ENCODE measurements around the gene OCRL.

Gene OCRL

DNA sequence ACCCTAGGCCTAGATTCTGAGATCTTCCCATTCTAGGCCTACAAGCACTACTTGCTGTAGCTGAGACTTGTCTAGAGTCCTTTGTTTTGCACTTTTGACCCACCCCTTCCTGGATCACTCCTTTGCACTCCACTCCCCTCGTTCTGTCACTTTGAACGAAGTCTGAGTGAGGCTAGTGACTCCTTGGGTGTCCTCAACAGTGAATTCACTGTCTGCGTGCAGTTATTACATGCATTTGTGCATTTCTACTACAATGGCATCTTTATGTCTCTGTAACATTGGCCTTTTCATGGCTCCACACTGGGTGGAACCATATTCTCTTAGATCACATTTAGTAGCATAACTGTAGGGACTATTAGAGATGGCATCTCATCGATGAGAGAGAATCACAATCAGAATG lies 50.5 kb downstream of the OCRL start:
- DNase-seq = no peak

DNA sequence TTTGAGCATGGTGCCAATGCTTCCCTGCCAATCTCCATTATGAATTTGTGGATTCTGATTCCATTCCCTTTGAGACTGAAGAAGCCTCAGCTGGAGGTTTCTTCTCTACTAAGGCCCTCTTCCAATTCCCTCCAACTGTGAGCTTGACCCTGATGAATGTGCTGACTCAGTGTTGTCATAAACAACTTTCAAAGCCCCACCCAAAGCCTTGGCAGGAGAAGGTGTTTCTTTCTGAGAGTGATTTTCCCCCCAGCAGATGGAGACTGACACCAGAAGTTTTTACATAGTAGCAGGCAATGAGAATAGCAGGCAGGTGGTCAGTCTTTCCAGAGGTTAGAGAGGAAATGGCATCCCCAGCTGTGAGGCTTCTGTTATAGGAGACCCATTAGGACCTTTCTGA lies 53.1 kb downstream of the OCRL start:
- no peak for DNase-seq

DNA sequence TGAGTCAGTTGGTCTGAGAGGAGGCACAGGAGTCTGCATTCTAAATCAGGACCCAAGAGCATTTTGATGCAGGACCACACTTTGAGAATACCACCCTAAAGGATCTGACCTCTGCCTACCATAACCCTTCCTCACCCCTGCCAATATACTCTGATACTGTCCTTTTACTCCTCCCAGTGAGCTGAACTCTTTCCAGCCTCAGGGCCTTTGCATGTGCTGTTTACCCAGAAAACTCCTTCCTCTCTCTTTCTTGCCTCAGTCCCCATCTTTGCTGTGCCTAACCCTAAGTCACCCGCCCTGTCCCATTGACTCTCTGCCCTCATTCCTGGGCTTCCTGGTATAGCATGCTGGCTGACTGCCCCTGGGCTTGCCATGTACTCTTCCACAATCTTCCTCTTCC lies 54.7 kb downstream of the OCRL start:
- no peak for DNase-seq

DNA sequence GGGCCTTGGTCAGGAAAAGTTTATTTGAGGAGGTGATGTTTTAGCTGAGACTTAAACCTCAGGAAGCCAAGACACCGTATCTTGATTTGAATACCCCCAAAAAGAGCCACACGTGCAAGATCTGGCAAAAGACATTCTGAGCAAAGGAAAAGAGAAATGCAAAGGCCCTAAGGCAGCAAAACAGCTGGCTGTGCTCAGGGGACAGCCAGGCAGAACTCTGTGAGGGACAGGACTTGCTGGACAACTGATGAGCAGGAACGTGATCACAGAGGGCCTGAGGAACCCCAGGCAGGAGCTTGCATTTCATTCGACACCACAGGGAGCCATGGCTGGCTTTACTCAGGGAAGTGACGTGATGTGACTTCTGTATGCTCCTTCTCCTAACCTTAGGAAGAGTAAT lies 56.0 kb downstream of the OCRL start:
- no peak for DNase-seq

DNA sequence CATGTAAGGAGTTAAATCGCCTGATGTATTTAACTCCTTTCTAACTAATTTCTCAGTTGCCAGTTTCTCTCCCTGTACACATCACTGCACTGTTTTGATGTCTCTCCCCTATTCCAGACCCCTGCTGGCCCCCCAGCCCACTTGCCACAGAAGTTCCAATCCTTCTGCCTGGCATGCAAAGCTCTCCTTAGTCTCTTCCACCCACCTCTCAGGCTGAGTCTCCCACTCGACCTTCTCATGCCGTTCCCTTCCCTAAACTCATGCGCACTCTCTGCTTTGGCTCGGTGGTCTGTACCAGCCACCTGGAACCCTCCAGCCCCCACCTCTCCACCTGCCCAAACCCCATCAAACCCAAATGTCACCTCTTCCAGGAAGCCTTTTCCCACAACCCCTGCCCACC lies 57.8 kb downstream of the OCRL start:
- DNase-seq = no peak

DNA sequence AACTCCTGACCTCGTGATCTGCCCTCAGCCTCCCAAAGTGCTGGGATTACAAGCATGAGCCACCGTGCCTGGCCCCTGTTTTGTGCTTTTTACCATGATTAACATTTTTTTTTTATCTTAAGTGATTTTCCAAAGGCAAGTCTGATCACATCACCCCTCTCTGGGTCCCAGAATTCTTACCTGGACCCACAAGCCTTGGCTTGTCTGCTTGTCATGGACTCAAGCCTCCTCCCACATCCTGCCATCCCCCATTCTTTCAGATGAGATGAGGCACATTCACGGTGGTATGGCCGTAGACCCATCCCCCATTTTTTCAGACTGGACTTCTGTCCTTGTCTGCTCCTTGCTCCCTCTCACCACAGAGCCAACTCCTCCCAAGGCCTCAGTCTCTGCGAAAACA lies 59.4 kb downstream of the OCRL start:
- no peak for DNase-seq

DNA sequence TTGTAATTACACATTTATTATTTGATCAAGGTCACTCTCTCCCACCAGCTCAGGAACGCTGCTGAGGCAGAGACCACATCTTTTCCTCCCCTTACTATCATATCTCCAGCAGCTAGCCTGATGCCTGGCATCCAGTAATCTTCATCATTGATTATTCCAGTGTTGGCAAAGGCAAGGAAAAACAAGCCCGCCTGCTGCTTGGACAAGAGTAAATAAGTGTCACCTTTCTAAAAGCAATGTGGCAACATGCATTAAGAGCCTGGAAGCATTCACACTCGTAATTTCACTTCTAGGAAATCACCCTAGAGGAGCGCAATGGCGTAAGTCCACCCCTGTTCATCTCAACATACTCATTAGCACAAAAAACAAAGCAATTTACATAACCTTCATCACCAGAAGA lies 59.9 kb downstream of the OCRL start:
- DNase-seq = no peak

DNA sequence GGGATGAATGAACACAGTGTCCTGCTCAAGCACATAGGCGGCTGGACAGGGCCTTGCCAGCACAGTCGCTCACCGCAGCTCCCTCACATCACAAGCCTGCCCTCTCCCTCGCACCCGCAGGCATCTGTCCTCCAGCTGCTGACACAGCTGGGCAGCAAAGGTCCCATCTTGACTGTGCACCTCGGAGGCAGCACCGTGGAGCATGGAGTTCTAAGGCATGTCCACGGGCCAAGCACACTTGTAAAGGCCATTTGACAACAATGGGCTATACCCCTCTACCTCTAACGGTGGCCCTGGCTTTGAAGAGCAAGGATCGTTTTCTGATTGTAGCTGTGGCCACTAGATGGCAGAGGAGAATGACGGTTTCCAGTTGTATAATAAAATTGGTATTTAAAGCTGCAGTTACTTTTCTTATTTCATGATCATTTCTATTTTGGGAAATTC lies 60.9 kb downstream of the OCRL start:
- no peak for DNase-seq

DNA sequence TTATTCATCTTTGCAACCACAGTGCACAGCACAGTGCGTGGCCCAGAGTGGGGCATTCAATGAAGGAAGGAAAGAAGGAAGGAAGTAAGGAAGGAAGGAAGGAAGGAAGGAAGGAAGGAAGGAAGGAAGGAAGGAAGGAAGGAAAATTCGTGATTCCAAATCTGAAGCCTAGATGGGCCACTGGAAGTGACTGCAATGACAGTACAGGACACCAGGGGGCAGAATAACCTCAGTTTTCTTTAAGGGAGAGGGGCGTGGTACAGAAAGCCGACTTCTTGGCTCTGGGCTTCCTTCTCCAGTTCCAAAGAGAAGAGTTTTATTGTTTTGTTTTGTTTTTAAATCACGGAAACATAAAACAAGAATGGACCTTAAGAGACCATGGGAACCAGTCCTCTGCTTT lies 66.9 kb downstream of the OCRL start:
- DNase-seq = peak; percentile 51

DNA sequence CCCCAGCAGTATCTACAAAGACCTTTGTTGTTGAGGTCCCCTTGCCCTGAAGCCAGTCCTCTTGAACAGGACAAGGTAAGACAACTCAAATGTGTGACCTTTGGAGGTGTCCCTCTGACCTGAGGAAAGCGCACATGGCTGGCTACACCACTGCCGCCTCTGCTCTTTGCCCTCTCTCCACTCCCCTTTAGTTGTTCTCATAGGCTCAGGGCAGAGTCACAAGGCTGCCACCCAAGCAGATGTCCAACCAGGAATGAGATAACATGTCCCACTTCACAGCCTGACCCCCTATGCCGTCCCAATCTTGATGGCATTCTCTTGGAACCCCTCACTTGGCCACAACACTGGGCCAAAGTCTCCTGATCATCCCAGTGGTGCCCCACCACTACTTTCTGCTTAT lies 68.4 kb downstream of the OCRL start:
- DNase-seq = no peak

DNA sequence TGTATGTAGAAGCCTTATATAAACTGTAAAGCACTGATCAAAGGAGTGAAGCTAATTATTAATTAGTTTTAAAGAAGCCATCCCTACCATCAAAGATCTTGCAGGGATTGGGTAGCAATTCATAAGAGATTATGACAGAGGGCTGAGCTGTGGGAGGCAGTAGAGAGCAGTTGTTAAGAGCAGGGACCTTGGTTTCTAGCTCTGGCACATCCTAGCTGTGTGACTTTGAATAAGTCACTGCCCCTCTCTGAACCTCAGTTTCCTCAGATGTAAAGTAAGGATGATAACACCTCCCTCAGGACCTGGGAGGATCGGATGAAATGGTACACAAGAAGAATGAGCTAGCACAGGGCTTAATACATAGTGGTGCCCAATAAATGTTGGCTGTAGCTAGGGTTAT lies 69.3 kb downstream of the OCRL start:
- DNase-seq = no peak

DNA sequence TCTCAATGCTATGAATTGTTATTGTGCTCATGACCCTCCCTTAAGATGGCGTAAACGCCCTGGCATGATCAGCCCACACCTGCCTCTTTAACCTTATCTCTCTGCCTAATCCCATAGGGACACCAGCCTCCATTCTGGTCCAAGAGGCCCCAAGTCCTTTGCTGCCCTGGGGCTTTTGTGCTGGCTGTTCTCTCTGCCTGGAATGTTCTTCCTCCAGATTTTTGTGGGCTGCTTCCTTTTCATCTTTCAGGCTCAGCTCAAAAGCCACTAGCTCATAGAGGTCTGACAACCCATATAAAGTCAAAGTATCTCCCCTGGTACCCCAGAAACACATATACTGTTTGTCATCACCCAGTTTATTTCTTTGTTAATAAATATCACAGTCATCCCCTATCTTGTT lies 72.3 kb downstream of the OCRL start:
- no peak for DNase-seq

DNA sequence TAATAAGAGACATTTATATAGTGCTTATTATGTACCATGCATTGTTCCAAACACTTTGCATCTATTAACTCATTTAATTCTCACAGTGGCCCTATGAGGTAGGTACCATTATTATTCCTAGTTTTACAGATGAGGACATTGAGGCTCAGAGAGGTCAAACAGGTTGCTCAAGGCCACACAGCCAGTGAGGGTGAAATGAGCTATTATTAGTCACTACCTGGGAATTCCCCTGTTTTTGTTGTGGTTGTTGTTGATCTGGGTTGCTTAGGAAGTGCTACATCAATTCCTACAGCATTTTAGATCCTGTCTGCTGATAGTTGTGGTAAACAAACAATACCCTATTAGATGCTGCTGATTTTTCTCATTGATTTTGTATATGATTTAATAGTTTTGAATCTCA lies 73.5 kb downstream of the OCRL start:
- DNase-seq = no peak

DNA sequence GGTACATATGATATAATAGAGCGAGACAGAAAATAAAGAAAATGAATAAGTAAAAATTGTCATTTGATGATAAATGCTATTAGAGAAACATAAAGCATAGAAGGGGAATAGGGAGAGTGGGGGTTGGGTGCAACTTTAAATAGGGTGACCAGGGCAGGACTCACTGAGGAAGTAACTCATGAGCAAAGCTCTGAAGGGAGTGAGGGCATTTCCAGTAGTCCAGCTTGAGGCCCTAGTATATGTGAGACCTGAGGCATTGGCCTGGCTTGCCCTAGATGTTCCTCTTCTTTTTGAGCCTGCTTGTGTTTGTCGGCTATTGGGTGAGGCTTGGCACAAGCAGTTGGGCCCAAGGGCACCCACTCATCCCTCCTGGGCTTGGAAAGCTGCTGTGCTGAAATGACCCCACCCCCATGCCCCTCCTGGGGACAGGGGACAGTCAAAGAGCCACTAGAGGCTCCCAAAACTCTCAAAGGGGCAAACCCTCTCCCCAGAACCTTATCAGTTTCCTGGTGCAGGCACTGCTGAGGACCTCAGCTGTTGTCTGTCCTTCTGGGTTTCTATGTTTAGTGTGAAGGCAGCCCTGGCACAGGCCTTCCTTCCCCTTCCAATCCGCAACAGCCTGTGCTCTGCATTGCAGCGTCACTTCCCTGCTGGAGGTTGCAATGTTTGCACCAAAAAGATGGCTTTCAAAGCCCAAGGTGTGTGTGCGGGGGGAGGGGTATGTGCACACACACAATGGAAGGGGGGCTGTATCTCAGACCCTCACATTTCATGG lies 74.6 kb downstream of the OCRL start:
- no peak for DNase-seq

DNA sequence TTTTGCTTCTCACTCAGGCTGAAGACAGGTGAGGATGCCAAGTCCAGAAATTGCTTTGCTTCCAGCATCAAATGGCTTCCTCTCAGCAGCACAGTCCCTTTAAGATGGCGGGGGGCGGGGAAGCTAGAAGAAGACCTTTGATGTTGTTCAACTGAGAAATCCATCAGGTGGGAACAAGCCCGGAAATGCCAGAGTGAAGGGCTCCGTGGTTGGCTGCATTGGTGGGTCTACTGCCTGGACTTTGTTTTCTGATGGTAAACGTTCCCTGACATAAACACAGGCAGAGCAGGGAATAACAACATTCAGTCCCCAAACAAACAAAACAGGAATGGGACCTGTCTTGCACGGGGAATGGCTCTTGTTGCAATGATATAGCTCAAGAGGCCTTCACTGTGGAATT lies 77.4 kb downstream of the OCRL start:
- no peak for DNase-seq

DNA sequence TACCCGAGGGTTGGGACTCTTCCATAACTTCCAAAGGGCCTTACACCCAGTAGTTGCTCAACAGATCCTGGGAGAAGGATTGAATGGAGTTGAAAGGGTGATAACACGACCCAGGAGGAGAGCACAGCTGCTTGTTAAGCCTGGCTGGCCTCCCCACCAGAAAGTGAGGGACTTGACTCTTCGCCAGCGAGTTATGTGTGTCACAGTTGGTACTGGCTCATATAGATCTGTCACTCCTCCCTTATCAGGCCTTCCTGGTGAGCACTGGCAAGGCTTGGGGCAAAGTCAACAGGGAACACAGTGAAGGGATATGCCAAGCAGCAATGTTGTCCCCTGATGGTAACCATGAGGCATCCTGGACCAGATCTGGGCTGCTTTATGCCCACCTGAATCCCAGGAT lies 78.9 kb downstream of the OCRL start:
- DNase-seq = no peak

DNA sequence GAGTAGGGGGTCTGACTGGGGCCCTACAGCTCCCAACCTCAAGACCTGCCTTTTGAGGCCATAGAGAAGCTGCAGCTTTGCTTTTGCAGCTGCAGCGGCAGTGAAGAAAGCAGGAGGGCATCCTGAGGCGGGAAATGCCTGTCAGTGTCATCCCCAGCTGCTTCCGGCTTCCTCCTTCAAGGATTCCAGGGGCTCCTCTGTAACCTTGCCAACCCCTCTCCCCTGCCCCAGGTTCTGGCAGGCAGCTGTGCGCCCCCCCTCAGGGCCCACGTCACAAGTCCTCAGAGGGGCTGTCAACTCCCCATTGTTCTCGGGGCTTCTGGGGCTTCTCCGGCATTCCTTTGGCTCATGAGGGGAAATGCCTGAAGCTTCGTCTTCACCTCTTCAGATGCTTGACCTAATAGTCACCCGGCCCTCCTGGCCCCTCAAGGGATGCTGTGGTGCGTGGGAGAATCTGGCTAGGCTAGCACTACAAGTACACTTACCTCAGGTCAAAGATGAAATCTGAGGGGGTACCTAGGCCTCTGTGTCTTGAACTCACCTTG lies 82.8 kb downstream of the OCRL start:
- DNase-seq = peak; percentile 44

DNA sequence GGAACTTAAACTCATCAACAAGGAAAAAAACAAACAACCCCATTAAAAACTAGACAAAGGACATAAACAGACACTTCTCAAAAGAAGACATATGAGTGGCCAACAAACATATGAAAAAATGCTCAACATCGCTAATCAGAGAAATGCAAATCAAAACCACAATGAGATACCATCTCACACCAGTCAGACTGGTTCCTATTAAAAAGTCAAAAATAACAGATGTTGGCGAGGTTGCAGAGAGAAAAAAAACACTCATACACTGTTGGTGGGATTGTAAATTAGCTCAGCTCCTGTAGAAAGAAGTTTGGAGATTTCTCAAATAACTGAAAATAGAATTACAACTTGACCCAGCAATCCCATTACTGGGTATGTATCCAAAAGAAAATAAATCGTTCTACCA lies 86.0 kb downstream of the OCRL start:
- no peak for DNase-seq

DNA sequence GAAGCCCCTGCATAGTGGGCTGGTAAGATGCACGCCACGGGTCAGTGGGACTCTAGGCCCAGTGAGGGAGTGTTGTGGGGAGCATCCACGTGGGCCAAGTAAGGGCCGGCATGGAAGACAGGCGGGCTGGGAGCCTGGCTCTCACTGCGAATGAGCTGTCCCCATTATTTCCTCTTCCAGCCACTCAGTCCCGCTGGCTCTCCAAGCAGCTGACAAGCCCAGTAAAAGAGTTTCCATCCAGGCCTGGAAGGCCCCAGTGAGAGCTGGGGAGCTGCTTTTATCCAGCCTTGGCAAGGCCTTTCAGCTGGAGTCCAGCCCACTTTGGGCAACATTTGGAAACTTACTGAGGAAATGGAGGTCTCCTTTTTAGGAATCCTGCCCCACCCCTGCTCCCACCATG lies 89.8 kb downstream of the OCRL start:
- no peak for DNase-seq

DNA sequence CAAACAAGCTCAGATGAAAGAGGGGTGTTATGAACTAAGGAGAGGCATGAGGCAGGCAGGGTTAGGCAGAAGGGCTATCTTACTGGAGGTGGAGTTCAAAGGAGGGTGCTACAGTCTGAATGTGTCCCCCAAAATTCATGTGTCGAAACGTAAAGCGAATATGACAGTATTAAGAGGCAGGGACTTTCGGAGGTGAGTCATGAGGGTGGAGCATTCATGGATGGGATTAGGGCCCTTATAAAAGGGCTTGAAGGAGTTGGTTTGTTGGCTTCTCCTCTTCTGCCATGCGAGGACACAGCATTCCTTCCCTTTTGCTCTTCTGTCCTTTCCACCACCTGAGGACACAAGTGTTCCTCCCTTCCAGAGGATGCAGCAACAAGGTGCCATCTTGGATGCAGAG lies 91.8 kb downstream of the OCRL start:
- no peak for DNase-seq

DNA sequence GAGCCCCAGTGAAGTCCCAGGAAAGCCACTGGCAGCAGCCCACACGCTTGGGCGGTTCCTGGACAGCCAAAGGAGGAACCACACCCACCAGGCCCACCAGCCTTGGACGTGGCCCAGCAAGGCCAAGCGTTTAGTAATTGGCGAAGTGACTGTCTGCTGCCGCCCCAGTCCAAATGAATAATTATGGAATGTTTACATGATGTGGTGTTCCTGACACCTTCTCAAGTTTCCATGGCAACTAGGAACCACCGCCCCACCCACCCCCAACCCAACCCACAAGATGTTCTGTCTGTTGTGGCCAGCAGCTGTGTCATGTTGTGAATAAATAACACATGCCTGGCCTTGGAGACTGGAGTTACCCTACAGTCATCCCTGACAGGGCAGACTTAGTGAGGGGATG lies 92.4 kb downstream of the OCRL start:
- DNase-seq = no peak

DNA sequence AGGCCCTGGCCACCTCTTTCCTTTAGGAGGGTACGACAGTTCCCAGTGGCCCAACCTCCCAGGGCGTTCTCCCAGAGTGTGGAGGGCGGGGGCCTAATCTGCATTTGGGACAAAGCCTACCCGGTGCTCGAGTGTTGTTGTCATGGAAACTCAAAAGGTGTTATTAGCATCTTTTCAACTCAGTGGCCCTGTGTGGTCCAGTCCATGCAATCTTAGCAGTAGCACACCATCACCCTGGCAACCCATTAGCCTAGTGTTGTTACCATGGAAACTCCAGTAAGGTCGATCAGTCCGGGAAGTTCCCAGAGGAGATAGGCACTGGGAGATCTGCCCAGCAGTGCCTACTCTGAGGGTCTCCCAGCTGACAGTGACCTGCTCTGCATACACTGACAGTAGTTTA lies 94.5 kb downstream of the OCRL start:
- DNase-seq = peak; percentile 53

DNA sequence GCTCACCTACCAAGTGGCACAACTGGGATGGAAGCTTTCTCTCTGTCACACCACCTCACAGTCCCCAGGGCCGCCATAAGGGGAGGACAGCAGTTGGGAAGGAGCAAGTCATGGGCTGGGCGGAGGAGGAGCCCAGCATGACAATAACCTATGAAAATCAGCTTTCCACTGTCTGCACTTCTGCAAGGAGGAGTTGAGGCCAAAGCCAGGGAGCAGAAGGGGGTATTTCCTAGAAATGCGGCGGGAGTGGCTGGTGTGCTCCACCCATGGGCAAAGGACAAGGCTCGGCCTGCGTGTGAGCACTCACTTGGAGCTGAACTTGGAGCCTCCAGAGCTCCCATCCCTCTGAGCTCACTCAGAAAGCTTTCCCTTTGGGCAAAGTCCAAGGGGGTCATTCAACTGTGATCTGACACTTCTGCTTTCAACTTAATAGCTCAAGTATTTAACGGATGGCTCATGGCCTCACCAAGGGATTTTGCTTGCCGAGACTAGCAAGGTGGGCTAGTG lies 96.2 kb downstream of the OCRL start:
- DNase-seq = no peak

DNA sequence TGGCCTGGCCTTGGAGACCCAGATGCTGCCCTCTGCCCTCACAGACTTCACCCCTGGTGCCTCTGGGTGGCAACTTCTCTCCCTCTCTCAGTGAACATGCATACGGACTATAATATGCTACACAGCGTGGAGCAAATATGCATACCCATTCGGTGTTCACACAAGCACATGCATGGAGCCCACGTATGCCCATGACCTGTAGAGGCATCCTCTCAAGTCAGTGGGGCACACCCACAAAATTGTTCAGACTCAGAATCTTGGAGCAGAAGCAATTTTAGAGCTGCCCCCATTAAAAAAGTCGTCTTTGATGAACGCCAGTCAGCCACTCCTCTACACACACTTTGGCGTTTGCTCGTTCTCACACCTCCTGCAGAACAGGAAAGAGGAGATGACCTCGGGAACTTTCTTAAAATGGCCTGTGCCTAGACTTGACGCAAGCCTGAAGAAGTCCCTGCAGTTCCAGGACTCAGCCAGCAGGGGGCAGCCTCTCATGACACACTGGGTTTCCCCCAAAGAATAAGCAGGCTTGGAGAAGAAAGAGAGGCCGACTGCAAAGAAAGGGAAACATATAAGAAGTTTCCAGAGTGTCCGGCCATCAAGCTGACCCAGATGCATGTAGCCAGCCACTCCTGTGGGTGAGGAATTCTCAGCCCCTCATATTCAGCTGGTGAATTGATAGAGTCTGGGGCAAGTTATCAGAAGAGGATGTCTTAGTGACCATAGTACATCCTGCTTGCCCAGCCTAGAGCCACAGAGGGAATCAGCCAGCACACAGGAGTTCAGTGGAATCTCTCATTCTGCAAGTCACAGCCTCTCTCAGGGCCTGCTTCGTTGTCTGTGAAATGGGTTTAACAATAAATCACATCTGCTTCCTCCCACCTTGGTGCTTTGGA lies 97.4 kb downstream of the OCRL start:
- DNase-seq = peak; percentile 72

All from retina (tissue), 1 donor.